HEK293 (cell line): ENCODE data around the gene ZNF692.
A peak's percentile ranks its signal among the peaks of the same experiment; 100 is the strongest.

Experiments
- CTCF ChIA-PET: fragments of 350-600 bp; formaldehyde crosslinking; extraction: SDS; loops from one replicate; lab custom pipeline; 2021; ENCODE audit warnings: antibody characterized with exemption; lab: Yijun Ruan, JAX
- POLR2A ChIA-PET: fragments of 300-600 bp; formaldehyde crosslinking; extraction: SDS; loops from one replicate; lab custom pipeline; 2020; ENCODE audit warnings: antibody characterized with exemption, inconsistent platforms; lab: Yijun Ruan, JAX
- H3K27ac ChIP-seq: fragments of 200-500 bp; sonication (Bioruptor generic); 2 replicates; pipeline ENCODE4 v1.5.1; 2014; ENCODE audit warnings: low read depth, low read length, control low read depth, inconsistent platforms; ENCODE audit errors: extremely low read depth
- H3K36me3 ChIP-seq, 2 experiments: fragments of 200-500 bp in 1 of 2; sonication (Bioruptor generic) in 1 of 2; 1 replicate in 1 of 2; 2 replicates in 1 of 2; pipeline ENCODE4 v1.5.1; 2014 to 2017; ENCODE audit warnings: inconsistent platforms in 2 of 2, low read length in 2 of 2; ENCODE audit not compliant: control insufficient read depth in 2 of 2, insufficient read depth in 1 of 2
- H3K4me1 ChIP-seq: fragments of 200-500 bp; sonication (Bioruptor generic); 2 replicates; pipeline ENCODE4 v1.5.1; 2014; ENCODE audit warnings: mild to moderate bottlenecking, low read length, inconsistent platforms; ENCODE audit not compliant: control insufficient read depth, insufficient read depth
- H3K4me3 ChIP-seq: 2 replicates; pipeline ENCODE4 v1.5.1; 2011; ENCODE audit warnings: low read depth, mild to moderate bottlenecking, control low read depth, low read length, moderate library complexity
- H3K9me3 ChIP-seq: fragments of 200-500 bp; sonication (Bioruptor generic); 2 replicates; pipeline ENCODE4 v1.5.1; 2014; ENCODE audit warnings: low read depth, low read length, inconsistent platforms; ENCODE audit not compliant: control insufficient read depth, insufficient read depth
- EGR2 ChIP-seq: fragments of 450-650 bp; formaldehyde crosslinking; IDR thresholded peaks from 2 replicates; pipeline ENCODE4 v1.5.1; 2016; ENCODE audit warnings: low read depth, missing biosample characterization, missing genetic modification characterization
- GLI4 ChIP-seq: fragments of 450-650 bp; formaldehyde crosslinking; IDR thresholded peaks from 2 replicates; pipeline ENCODE4 v1.5.1; 2016; ENCODE audit warnings: missing biosample characterization, missing genetic modification characterization
- HOXA7 ChIP-seq: sonication (generic); formaldehyde crosslinking; IDR thresholded peaks from 2 replicates; pipeline ENCODE4 v1.8.1; 2022; ENCODE audit warnings: missing genetic modification reagents, borderline replicate concordance
- KLF9 ChIP-seq: fragments of 450-650 bp; formaldehyde crosslinking; IDR thresholded peaks from 2 replicates; pipeline ENCODE4 v1.5.1; 2016; ENCODE audit warnings: missing biosample characterization, missing genetic modification characterization, low read depth
- MYNN ChIP-seq: fragments of 450-650 bp; formaldehyde crosslinking; IDR thresholded peaks from 2 replicates; pipeline ENCODE4 v1.5.1; 2016; ENCODE audit warnings: missing biosample characterization, missing genetic modification characterization, borderline replicate concordance
- OSR2 ChIP-seq: fragments of 450-650 bp; formaldehyde crosslinking; IDR thresholded peaks from 2 replicates; pipeline ENCODE4 v1.5.1; 2016; ENCODE audit warnings: missing biosample characterization, missing genetic modification characterization
- SALL2 ChIP-seq: fragments of 450-650 bp; formaldehyde crosslinking; IDR thresholded peaks from 2 replicates; pipeline ENCODE4 v1.5.0; 2017; ENCODE audit warnings: missing biosample characterization, mild to moderate bottlenecking, missing genetic modification characterization, borderline replicate concordance
- ZFP41 ChIP-seq: fragments of 450-650 bp; formaldehyde crosslinking; IDR thresholded peaks from 2 replicates; pipeline ENCODE4 v1.5.1; 2016; ENCODE audit warnings: missing biosample characterization, missing genetic modification characterization, borderline replicate concordance
- ZNF114 ChIP-seq: fragments of 450-650 bp; formaldehyde crosslinking; IDR thresholded peaks from 2 replicates; pipeline ENCODE4 v1.5.0; 2017; ENCODE audit warnings: missing biosample characterization, missing genetic modification characterization
- ZNF121 ChIP-seq: fragments of 450-650 bp; formaldehyde crosslinking; IDR thresholded peaks from 2 replicates; pipeline ENCODE4 v1.5.1; 2016; ENCODE audit warnings: missing biosample characterization, missing genetic modification characterization
- ZNF266 ChIP-seq: fragments of 450-650 bp; formaldehyde crosslinking; IDR thresholded peaks from 2 replicates; pipeline ENCODE4 v1.5.1; 2016; ENCODE audit warnings: missing biosample characterization, missing genetic modification characterization, low read depth
- ZNF37A ChIP-seq: fragments of 450-650 bp; IDR thresholded peaks from 2 replicates; pipeline ENCODE4 v1.5.1; 2018; ENCODE audit warnings: missing biosample characterization, missing genetic modification characterization
- ZNF391 ChIP-seq: fragments of 450-650 bp; formaldehyde crosslinking; IDR thresholded peaks from 2 replicates; pipeline ENCODE4 v1.5.1; 2016; ENCODE audit warnings: low read depth, missing biosample characterization, missing genetic modification characterization, borderline replicate concordance
- ZNF423 ChIP-seq: fragments of 450-650 bp; formaldehyde crosslinking; IDR thresholded peaks from 2 replicates; pipeline ENCODE4 v1.5.1; 2016; ENCODE audit warnings: missing biosample characterization, missing genetic modification characterization
- ZNF501 ChIP-seq: fragments of 450-650 bp; formaldehyde crosslinking; IDR thresholded peaks from 2 replicates; pipeline ENCODE4 v1.5.1; 2016; ENCODE audit warnings: missing biosample characterization, missing genetic modification characterization
- ZNF544 ChIP-seq: fragments of 450-650 bp; formaldehyde crosslinking; IDR thresholded peaks from 2 replicates; pipeline ENCODE4 v1.5.0; 2017; ENCODE audit warnings: missing biosample characterization, missing genetic modification characterization
- ZNF571 ChIP-seq: fragments of 450-650 bp; formaldehyde crosslinking; IDR thresholded peaks from 2 replicates; pipeline ENCODE4 v1.5.0; 2017; ENCODE audit warnings: missing biosample characterization, missing genetic modification characterization
- ZNF664 ChIP-seq: fragments of 450-650 bp; formaldehyde crosslinking; IDR thresholded peaks from 2 replicates; pipeline ENCODE4 v1.5.1; 2016; ENCODE audit warnings: missing biosample characterization, missing genetic modification characterization
- ZNF76 ChIP-seq: fragments of 450-650 bp; formaldehyde crosslinking; IDR thresholded peaks from 2 replicates; pipeline ENCODE4; 2016; ENCODE audit warnings: low read depth, missing biosample characterization, missing genetic modification characterization, borderline replicate concordance
- ZNF792 ChIP-seq: fragments of 450-650 bp; formaldehyde crosslinking; IDR thresholded peaks from 2 replicates; pipeline ENCODE4 v1.5.1; 2016; ENCODE audit warnings: missing biosample characterization, missing genetic modification characterization
- ZSCAN16 ChIP-seq: fragments of 450-650 bp; formaldehyde crosslinking; IDR thresholded peaks from 2 replicates; pipeline ENCODE4 v1.5.1; 2016; ENCODE audit warnings: missing biosample characterization, missing genetic modification characterization
- ZXDB ChIP-seq: fragments of 450-650 bp; formaldehyde crosslinking; IDR thresholded peaks from 2 replicates; pipeline ENCODE4 v1.5.1; 2016; ENCODE audit warnings: missing biosample characterization, missing genetic modification characterization
- TF ChIP-seq, protein P1 (sequence below): fragments of 450-650 bp; formaldehyde crosslinking; IDR thresholded peaks from 2 replicates; pipeline ENCODE4 v1.5.1; 2016; ENCODE audit warnings: missing biosample characterization, missing genetic modification characterization
- TF ChIP-seq, protein P2 (sequence below): fragments of 450-650 bp; formaldehyde crosslinking; IDR thresholded peaks from 2 replicates; pipeline ENCODE4 v1.5.1; 2016; ENCODE audit warnings: missing biosample characterization, missing genetic modification characterization

ZNF692 gene

DNA sequence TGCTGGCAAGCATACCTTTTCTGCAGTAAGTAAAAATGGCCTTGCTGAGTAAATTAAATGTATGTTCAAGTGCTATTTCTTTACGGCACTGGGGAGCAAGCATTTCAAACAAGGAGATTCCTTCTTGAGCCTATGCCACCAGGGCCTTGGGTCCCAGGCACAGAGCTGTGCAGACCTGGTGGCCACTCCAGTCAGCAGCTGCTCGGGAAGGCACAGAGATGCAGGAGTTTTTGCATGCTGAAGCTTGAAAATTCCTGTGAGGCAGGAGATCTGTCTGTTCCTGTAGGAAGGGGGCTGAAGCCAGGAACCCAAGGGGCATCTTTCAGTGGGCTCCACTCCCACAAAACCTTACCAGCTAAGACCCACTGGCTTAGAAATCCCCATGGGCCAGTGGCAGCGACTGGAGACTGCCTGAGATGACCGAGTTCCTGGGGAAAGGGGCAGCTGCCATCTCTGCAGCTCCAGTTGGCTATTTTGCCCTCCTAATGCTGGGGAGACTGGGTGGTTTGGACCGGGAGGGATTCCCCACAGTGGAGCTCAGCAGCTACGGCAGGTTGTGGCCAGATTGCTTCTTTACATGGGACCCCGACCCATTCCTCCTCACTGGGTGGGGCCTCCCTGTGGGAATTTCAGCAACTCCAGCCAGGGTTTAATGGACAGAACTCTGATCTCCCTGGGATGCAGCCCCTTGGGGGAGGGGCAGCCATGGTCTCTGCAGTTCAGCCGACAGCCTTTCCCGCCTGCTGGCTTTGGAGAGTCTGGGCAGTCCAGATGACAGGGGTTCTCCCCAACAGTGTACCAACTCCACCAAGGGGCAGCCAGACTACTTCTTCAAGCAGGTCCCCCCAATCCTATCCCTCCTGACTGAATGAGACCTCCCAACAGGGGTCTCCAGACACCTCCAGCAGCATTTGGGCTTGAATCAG lies 38.8 kb upstream of the ZNF692 start:
- ChIA-PET CTCF (interaction anchor here (0.7 kb wide), 1 partner anchor 24 kb away, joined by 3 read pairs; no protein-coding TSS in a partner anchor), POLR2A (no interaction called here)
- Histone ChIP-seq H3K4me1 (no peaks in the 10 kb centered on the region), H3K4me3 (no peak overlapping the region), H3K27ac (no peak overlapping the region), H3K36me3 (no peaks in the 10 kb centered on the region), H3K9me3 (no peaks in the 10 kb centered on the region)
- TF ChIP-seq MYNN (tag by site-specific recombination) (no peak), ZNF571 (no peak), ZNF76 (tag by site-specific recombination) (no peak), ZNF792 (no peak), ZXDB (tag by site-specific recombination) (no peak), ZNF544 (tag by site-specific recombination) (no peak), KLF9 (no peak), OSR2 (tag by site-specific recombination) (no peak), EGR2 (no peak), ZFP41 (tag by site-specific recombination) (no peak), ZNF37A (no peak), ZNF266 (tag by site-specific recombination) (no peak), SALL2 (no peak)
- TF ChIP-seq, protein P1, sequence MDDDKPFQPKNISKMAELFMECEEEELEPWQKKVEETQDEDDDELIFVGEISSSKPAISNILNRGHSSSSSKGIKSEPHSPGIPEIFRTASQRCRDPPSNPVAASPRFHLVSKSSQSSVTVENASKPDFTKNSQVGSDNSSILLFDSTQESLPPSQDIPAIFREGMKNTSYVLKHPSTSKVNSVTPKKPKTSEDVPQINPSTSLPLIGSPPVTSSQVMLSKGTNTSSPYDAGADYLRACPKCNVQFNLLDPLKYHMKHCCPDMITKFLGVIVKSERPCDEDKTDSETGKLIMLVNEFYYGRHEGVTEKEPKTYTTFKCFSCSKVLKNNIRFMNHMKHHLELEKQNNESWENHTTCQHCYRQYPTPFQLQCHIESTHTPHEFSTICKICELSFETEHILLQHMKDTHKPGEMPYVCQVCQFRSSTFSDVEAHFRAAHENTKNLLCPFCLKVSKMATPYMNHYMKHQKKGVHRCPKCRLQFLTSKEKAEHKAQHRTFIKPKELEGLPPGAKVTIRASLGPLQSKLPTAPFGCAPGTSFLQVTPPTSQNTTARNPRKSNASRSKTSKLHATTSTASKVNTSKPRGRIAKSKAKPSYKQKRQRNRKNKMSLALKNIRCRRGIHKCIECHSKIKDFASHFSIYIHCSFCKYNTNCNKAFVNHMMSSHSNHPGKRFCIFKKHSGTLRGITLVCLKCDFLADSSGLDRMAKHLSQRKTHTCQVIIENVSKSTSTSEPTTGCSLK = no peak

DNA sequence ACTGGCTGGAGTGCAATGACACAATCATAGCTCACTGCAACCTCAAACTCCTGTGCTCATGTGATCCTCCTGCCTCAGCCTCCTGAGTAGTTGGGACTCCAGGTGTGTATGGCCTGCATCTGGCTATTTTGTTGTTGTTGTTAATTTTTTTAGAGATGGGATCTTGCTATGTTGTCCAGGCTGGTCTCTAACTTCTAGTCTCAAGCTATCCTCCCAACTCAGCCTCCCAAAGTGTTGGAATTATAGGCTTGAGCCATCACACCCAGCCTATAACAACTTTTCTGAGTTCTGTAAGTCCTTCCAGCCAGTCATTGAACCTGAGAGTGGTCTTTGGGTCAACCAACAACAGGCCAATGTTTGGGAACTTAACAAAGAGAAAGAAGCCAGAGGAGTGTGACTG lies 36.0 kb upstream of the ZNF692 start:
- Histone ChIP-seq H3K9me3 (no peaks in the 10 kb centered on the region), H3K4me1 (no peaks in the 10 kb centered on the region), H3K27ac (no peak overlapping the region), H3K36me3 (no peaks in the 10 kb centered on the region), H3K4me3 (no peak overlapping the region)
- ChIA-PET POLR2A (no interaction called here), CTCF (interaction anchor here (0.7 kb wide), 1 partner anchor 14 kb away, joined by 4 read pairs; no protein-coding TSS in a partner anchor)
- TF ChIP-seq ZNF121 (0 out of 2 replicates have a peak, but pooled peaks have one; percentile 14), ZSCAN16 (tag by site-specific recombination) (no peak)

DNA sequence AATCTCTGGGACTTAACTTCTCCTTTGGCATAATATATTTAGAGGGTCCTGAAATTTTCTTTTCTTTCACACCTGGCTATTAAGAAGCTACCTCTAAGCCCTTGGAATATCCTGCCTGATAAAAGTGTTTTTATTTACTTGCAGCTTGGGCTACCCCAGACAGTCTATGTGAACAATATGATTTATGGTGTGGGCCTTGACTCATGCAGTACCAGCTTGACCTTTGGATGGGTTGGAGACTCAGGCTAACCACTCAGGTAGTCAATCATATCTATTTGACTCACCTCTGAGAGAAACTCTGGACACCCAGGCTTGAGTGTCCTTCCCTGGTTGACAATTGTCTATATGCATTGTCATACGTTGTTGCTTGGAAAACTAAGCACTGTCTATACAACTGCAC lies 33.7 kb upstream of the ZNF692 start:
- H3K36me3 ChIP-seq = no peaks in the 10 kb centered on the region
- no peak overlapping the region for H3K27ac ChIP-seq
- H3K4me3 ChIP-seq = no peak overlapping the region
- ChIA-PET CTCF (interaction anchor here (0.8 kb wide), 1 partner anchor 19 kb away, joined by 6 read pairs; no protein-coding TSS in a partner anchor), POLR2A (no interaction called here)
- H3K9me3 ChIP-seq = no peaks in the 10 kb centered on the region
- no peaks in the 10 kb centered on the region for H3K4me1 ChIP-seq
- TF ChIP-seq ZNF423 (tag by site-specific recombination) = no peak

DNA sequence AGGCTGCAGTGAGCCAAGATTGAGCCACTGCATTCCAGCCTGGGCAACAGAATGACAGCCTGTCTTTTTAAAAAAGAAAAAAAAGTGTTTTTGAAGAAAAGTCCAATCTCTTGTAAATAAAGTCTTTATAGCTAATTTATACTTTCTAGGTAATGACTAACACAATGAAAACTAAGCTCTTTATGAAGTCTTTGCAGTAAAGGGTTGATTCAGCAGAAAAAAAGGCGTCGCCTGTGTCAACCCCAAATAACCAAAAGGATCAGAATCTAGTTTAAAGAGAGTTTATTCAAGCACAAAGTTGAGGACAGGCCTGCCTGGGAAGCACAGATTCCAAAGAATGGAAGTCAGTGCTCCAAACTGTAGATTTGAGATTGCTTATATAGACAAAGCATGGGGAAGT lies 32.9 kb upstream of the ZNF692 start:
- Histone ChIP-seq H3K36me3 (no peaks in the 10 kb centered on the region), H3K9me3 (no peaks in the 10 kb centered on the region), H3K4me1 (no peaks in the 10 kb centered on the region), H3K4me3 (no peak overlapping the region), H3K27ac (no peak overlapping the region)
- ChIA-PET CTCF (no interaction called here), POLR2A (no interaction called here)
- TF ChIP-seq, protein P2, sequence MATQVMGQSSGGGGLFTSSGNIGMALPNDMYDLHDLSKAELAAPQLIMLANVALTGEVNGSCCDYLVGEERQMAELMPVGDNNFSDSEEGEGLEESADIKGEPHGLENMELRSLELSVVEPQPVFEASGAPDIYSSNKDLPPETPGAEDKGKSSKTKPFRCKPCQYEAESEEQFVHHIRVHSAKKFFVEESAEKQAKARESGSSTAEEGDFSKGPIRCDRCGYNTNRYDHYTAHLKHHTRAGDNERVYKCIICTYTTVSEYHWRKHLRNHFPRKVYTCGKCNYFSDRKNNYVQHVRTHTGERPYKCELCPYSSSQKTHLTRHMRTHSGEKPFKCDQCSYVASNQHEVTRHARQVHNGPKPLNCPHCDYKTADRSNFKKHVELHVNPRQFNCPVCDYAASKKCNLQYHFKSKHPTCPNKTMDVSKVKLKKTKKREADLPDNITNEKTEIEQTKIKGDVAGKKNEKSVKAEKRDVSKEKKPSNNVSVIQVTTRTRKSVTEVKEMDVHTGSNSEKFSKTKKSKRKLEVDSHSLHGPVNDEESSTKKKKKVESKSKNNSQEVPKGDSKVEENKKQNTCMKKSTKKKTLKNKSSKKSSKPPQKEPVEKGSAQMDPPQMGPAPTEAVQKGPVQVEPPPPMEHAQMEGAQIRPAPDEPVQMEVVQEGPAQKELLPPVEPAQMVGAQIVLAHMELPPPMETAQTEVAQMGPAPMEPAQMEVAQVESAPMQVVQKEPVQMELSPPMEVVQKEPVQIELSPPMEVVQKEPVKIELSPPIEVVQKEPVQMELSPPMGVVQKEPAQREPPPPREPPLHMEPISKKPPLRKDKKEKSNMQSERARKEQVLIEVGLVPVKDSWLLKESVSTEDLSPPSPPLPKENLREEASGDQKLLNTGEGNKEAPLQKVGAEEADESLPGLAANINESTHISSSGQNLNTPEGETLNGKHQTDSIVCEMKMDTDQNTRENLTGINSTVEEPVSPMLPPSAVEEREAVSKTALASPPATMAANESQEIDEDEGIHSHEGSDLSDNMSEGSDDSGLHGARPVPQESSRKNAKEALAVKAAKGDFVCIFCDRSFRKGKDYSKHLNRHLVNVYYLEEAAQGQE (tag by site-specific recombination) = no peak
- TF ChIP-seq ZNF391 (tag by site-specific recombination) (no peak), ZNF664 (tag by site-specific recombination) (no peak), HOXA7 (CRISPR knock-in tag) (no peak), ZXDB (tag by site-specific recombination) (no peak), ZNF266 (tag by site-specific recombination) (no peak), ZNF114 (tag by site-specific recombination) (no peak), ZNF501 (tag by site-specific recombination) (no peak), GLI4 (no peak), ZNF792 (no peak)
